Measurements from ENCODE around the gene PTPRN2. TPM values are rescaled to one million over a fixed set of nuclear protein-coding genes. Genes with fewer than 3 reads are reported as not detected.
"Not testable (repeated sequence)": the region's sequence is repeated elsewhere in the genome, so short reads cannot be mapped to it uniquely, and the experiment has no call there.

PTPRN2 gene
- total and polyA plus RNA-seq, 2 donors = 1.7 to 1.9 TPM

DNA sequence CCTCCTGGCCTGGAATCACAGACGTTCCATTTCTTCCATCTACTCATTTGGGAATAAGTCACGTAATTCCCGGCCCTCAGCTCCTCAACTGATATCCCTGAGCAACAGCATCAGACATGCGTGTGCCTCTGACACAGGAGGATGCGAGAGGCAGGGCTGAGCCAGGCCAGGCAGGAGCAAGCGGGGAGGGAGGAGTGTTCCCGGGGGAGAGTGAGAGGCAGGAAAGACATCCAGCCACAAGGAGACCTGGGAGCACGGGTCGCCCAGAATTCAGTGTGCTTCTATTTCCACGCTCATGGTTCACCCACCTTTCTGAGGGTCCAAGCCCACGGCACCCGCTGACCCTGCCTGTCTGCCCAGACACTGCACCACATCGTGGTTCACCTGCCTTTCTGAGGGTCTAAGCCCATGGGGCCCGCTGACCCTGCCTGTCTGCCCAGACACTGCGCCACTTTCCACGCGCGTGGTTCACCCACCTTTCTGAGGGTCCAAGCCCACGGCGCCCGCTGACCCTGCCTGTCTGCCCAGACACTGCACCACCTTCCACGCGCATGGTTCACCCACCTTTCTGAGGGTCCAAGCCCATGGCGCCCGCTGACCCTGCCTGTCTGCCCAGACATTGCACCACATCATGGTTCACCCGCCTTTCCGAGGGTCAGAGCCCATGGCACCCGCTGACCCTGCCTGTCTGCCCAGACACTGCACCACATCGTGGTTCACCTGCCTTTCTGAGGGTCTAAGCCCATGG is 293.0 kb downstream of the PTPRN2 start:
- not testable (repeated sequence) for H3K4me3 ChIP-seq (ENCODE audit: low read length in 2 of 2); H3K36me3 ChIP-seq (ENCODE audit: control insufficient read depth in 2 of 2, insufficient read depth in 2 of 2, low read length in 1 of 2); H3K4me1 ChIP-seq (ENCODE audit: control insufficient read depth in 2 of 2, insufficient read depth in 2 of 2, low read length in 2 of 2); DNase-seq (ENCODE audit: low read depth in 6 of 9, low spot score in 9 of 9); H3K27ac ChIP-seq (ENCODE audit: low read depth in 1 of 2, low read length in 1 of 2); H3K27me3 ChIP-seq (ENCODE audit: control insufficient read depth in 2 of 2, insufficient read depth in 1 of 2, low read length in 1 of 2)
- peaks cover 4 to 25% of the 10 kb centered on the region in 2 donors for H3K9me3 ChIP-seq (ENCODE audit: control insufficient read depth in 2 of 2, insufficient read depth in 1 of 2, low read length in 1 of 2)
- WGBS = 97% methylated on average over 28 of the region's 29 CpGs

DNA sequence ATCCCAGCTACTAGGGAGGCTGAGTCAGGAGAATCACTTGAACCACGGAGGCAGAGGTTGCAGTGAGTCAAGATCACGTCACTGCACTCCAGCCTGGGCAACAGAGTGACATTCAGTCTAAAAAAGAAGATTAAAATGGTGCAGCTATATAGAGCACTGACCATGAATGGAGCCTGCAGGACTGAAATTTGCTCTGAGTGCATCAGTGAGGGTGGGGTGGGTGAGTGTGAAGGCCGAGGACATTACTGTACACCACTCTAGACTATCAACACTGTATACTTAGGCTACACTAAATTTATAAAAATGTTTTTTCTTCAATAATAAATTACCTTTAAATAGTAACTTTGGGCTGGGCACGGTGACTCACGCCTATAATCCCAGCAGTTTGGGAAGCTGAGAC is 294.7 kb downstream of the PTPRN2 start:
- Histone ChIP-seq H3K9me3 (ENCODE audit: control insufficient read depth in 2 of 2, insufficient read depth in 1 of 2, low read length in 1 of 2) (peaks cover 4 to 23% of the 10 kb centered on the region in 2 donors), H3K4me1 (ENCODE audit: control insufficient read depth in 2 of 2, insufficient read depth in 2 of 2, low read length in 2 of 2) (no peaks in the 10 kb centered on the region), H3K27me3 (ENCODE audit: control insufficient read depth in 2 of 2, insufficient read depth in 1 of 2, low read length in 1 of 2) (no peaks in the 10 kb centered on the region), H3K4me3 (ENCODE audit: low read length in 2 of 2) (no peak overlapping the region), H3K36me3 (ENCODE audit: control insufficient read depth in 2 of 2, insufficient read depth in 2 of 2, low read length in 1 of 2) (no peaks in the 10 kb centered on the region), H3K27ac (ENCODE audit: low read depth in 1 of 2, low read length in 1 of 2) (no peak overlapping the region)
- WGBS = 89% methylated on average over 5 of the region's 5 CpGs
- no peak for DNase-seq (ENCODE audit: low read depth in 6 of 9, low spot score in 9 of 9)

DNA sequence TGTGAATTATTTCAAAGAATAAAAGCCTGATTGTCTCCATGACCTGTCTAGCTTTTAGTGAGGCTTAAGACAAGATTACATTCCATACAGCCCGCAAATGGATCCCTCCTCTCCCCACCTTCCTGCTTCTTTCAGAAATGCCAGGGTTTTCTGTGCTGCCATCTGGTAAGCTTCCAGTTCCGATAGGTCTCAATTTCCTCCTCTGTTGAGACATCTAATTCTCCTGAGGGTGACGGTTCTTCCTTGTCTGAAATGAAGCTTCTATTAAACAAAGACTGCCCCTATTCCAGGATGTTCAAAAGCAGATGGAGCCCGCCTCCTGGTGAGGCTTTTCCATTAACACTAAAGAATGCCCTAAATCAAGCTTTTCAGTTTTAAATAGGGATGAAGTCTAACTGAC is 295.6 kb downstream of the PTPRN2 start:
- Histone ChIP-seq H3K36me3 (ENCODE audit: control insufficient read depth in 2 of 2, insufficient read depth in 2 of 2, low read length in 1 of 2) (no peaks in the 10 kb centered on the region), H3K27ac (ENCODE audit: low read depth in 1 of 2, low read length in 1 of 2) (no peak overlapping the region), H3K4me3 (ENCODE audit: low read length in 2 of 2) (no peak overlapping the region), H3K4me1 (ENCODE audit: control insufficient read depth in 2 of 2, insufficient read depth in 2 of 2, low read length in 2 of 2) (no peaks in the 10 kb centered on the region), H3K9me3 (ENCODE audit: control insufficient read depth in 2 of 2, insufficient read depth in 1 of 2, low read length in 1 of 2) (peaks cover 3 to 23% of the 10 kb centered on the region in 2 donors), H3K27me3 (ENCODE audit: control insufficient read depth in 2 of 2, insufficient read depth in 1 of 2, low read length in 1 of 2) (no peaks in the 10 kb centered on the region)
- no peak for DNase-seq (ENCODE audit: low read depth in 6 of 9, low spot score in 9 of 9)
- 73% methylated on average over 4 of the region's 4 CpGs for WGBS

DNA sequence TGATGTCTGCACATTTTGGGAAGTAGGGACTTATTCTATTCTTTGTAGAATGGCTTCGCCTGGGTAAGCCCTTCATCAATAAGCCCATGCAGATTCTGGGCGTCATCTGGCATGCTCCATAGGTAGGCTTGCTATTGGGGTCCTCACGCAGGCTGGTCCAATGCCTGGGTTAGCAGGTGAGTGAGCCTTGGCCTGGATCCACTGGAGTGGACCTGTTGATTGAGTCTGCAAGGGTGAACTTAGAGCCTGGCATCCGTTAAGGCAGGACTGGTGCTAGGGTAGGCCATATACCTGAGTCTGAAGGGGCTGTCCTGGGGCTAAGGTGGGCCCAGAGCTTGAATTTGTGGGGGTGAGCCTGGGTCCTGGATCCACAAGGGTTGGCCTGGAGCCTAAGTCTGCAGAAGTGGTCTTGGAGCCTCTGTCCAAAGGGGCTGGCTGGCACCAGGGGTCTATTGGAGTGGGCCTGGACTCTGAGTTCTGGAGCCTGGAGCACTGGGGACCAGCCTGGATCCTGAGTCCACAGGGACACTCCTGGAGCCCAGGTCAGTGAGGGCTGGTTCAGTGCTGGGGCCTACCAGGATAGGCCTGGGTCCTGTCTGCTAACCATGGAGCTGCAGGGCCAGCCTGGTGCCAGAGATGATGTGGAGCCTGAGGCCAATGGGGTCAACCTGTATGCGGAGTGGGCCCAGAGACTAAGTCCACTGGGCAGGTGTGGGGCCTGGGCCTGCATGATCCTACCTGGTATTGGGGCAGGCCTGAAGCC is 297.7 kb downstream of the PTPRN2 start:
- 95% methylated on average over 5 of the region's 5 CpGs for WGBS
- no peaks in the 10 kb centered on the region for H3K4me1 ChIP-seq (ENCODE audit: control insufficient read depth in 2 of 2, insufficient read depth in 2 of 2, low read length in 2 of 2)
- H3K4me3 ChIP-seq (ENCODE audit: low read length in 2 of 2) = no peak overlapping the region
- no peak for DNase-seq (ENCODE audit: low read depth in 6 of 9, low spot score in 9 of 9)
- H3K36me3 ChIP-seq (ENCODE audit: control insufficient read depth in 2 of 2, insufficient read depth in 2 of 2, low read length in 1 of 2) = no peaks in the 10 kb centered on the region
- peaks cover 2 to 13% of the 10 kb centered on the region in 2 donors for H3K9me3 ChIP-seq (ENCODE audit: control insufficient read depth in 2 of 2, insufficient read depth in 1 of 2, low read length in 1 of 2)
- H3K27ac ChIP-seq (ENCODE audit: low read depth in 1 of 2, low read length in 1 of 2) = no peak overlapping the region
- no peaks in the 10 kb centered on the region for H3K27me3 ChIP-seq (ENCODE audit: control insufficient read depth in 2 of 2, insufficient read depth in 1 of 2, low read length in 1 of 2)

DNA sequence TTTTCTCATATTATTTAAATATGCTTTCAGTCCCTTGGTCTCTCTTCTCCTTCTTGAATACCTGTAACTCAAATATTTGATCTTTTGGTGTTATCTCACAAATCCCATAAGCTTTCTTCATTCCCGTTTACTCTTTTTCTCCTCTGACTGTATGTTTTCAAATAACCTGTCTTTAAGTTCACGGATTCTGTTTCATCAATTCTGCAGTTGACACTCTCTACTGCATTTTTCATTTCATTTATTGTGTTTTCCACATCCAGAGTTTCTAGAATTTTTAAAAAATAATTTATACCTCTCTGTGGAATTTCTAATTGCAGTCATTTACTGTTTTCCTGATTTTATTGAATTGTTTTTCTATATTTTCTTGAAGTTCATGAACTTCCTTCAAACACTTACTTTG is 298.4 kb downstream of the PTPRN2 start:
- no peak for DNase-seq (ENCODE audit: low read depth in 6 of 9, low spot score in 9 of 9)
- Histone ChIP-seq H3K27me3 (ENCODE audit: control insufficient read depth in 2 of 2, insufficient read depth in 1 of 2, low read length in 1 of 2) (no peaks in the 10 kb centered on the region), H3K4me1 (ENCODE audit: control insufficient read depth in 2 of 2, insufficient read depth in 2 of 2, low read length in 2 of 2) (no peaks in the 10 kb centered on the region), H3K27ac (ENCODE audit: low read depth in 1 of 2, low read length in 1 of 2) (no peak overlapping the region), H3K9me3 (ENCODE audit: control insufficient read depth in 2 of 2, insufficient read depth in 1 of 2, low read length in 1 of 2) (peaks cover 2 to 20% of the 10 kb centered on the region in 2 donors), H3K4me3 (ENCODE audit: low read length in 2 of 2) (no peak overlapping the region), H3K36me3 (ENCODE audit: control insufficient read depth in 2 of 2, insufficient read depth in 2 of 2, low read length in 1 of 2) (no peaks in the 10 kb centered on the region)
- 97% methylated on average over 2 of the region's 2 CpGs for WGBS

DNA sequence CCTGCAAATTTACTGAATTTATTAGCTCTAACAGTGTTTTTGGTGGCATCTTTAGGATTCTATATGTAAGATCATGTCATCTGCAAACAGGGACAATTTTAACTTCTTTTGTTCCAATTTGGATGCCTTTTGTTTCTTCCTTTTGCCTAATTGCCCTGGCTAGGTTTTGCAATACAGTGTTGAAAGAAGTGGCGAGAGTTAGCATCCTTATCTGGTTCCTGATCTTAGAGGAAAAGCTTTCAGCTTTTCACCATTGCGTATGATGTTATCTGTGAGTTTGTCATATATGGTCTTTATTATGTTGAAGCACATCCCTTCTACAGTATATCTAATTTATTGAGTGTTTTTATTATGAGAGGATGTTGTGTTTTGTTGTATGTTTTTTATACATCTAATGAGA is 301.4 kb downstream of the PTPRN2 start:
- H3K36me3 ChIP-seq (ENCODE audit: control insufficient read depth in 2 of 2, insufficient read depth in 2 of 2, low read length in 1 of 2) = no peaks in the 10 kb centered on the region
- H3K27ac ChIP-seq (ENCODE audit: low read depth in 1 of 2, low read length in 1 of 2) = no peak overlapping the region
- WGBS = 79% methylated on average over 2 of the region's 2 CpGs
- no peaks in the 10 kb centered on the region for H3K4me1 ChIP-seq (ENCODE audit: control insufficient read depth in 2 of 2, insufficient read depth in 2 of 2, low read length in 2 of 2)
- no peak overlapping the region for H3K4me3 ChIP-seq (ENCODE audit: low read length in 2 of 2)
- peaks cover 2 to 24% of the 10 kb centered on the region in 2 donors for H3K9me3 ChIP-seq (ENCODE audit: control insufficient read depth in 2 of 2, insufficient read depth in 1 of 2, low read length in 1 of 2)
- no peaks in the 10 kb centered on the region for H3K27me3 ChIP-seq (ENCODE audit: control insufficient read depth in 2 of 2, insufficient read depth in 1 of 2, low read length in 1 of 2)
- DNase-seq (ENCODE audit: low read depth in 6 of 9, low spot score in 9 of 9) = no peak

DNA sequence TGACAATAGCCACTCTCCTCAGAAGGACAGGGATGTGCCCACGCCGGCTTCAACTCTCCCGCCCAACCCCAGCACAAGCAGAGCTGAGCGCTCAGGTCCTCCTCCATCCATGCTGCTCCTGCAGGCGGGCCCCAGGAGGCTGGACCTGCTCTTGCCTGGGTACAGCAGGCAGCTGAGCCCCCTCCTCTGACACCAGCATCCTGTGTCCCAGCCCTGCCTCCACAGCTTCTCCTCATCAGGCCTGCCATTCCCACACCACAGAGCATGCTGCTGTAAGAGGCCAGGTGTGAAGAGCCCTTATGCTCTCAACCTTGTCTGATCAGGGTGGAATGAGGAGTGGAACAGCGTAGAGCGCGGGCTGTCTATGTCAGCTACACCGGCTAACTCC is 302.2 kb downstream of the PTPRN2 start:
- no peaks in the 10 kb centered on the region for H3K4me1 ChIP-seq (ENCODE audit: control insufficient read depth in 2 of 2, insufficient read depth in 2 of 2, low read length in 2 of 2)
- H3K36me3 ChIP-seq (ENCODE audit: control insufficient read depth in 2 of 2, insufficient read depth in 2 of 2, low read length in 1 of 2) = no peaks in the 10 kb centered on the region
- H3K4me3 ChIP-seq (ENCODE audit: low read length in 2 of 2) = no peak overlapping the region
- H3K27ac ChIP-seq (ENCODE audit: low read depth in 1 of 2, low read length in 1 of 2) = no peak overlapping the region
- peaks cover 2 to 21% of the 10 kb centered on the region in 2 donors for H3K9me3 ChIP-seq (ENCODE audit: control insufficient read depth in 2 of 2, insufficient read depth in 1 of 2, low read length in 1 of 2)
- DNase-seq (ENCODE audit: low read depth in 6 of 9, low spot score in 9 of 9) = no peak
- H3K27me3 ChIP-seq (ENCODE audit: control insufficient read depth in 2 of 2, insufficient read depth in 1 of 2, low read length in 1 of 2) = no peaks in the 10 kb centered on the region
- WGBS = 94% methylated on average over 9 of the region's 9 CpGs

DNA sequence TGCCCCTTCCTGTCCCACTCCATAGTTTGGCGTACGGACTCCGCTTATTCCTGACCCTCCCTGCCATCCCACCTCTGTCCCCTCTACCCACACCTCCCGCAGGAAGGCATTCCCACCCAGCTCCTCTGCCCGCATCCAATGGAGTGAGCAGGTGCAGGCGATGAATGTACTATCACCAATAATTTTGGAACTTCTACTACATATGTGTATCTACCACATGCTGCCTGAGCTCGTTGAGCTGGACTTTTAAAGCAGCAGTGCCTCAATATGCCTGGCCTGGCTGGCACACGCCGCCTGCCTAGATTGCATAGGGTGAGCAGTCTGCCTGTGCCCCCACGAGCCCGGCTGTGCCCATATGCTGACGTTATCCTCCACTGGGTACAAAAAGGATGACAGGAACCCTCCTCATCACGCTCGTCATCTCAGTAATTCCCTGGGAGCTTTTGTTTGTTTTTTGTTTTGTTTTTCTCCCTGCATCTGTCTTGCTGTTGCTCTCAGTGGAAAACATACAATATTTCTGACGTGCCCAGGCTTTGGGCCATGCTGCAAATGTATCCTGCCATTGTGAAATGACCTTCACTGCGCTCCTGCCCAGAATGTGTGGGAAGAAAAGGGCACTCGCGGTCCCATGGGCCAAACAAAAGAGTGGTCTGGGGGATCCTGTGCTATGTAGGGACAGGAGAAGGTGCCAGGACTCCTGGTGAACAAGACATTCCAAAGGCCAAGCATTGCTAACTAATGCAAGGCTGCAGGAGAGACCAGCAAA is 302.8 kb downstream of the PTPRN2 start:
- H3K4me1 ChIP-seq (ENCODE audit: control insufficient read depth in 2 of 2, insufficient read depth in 2 of 2, low read length in 2 of 2) = no peaks in the 10 kb centered on the region
- no peaks in the 10 kb centered on the region for H3K27me3 ChIP-seq (ENCODE audit: control insufficient read depth in 2 of 2, insufficient read depth in 1 of 2, low read length in 1 of 2)
- no peaks in the 10 kb centered on the region for H3K36me3 ChIP-seq (ENCODE audit: control insufficient read depth in 2 of 2, insufficient read depth in 2 of 2, low read length in 1 of 2)
- no peak for DNase-seq (ENCODE audit: low read depth in 6 of 9, low spot score in 9 of 9)
- no peak overlapping the region for H3K4me3 ChIP-seq (ENCODE audit: low read length in 2 of 2)
- WGBS = 88% methylated on average over 18 of the region's 18 CpGs
- H3K9me3 ChIP-seq (ENCODE audit: control insufficient read depth in 2 of 2, insufficient read depth in 1 of 2, low read length in 1 of 2) = peaks cover 1 to 16% of the 10 kb centered on the region in 2 donors
- no peak overlapping the region for H3K27ac ChIP-seq (ENCODE audit: low read depth in 1 of 2, low read length in 1 of 2)

DNA sequence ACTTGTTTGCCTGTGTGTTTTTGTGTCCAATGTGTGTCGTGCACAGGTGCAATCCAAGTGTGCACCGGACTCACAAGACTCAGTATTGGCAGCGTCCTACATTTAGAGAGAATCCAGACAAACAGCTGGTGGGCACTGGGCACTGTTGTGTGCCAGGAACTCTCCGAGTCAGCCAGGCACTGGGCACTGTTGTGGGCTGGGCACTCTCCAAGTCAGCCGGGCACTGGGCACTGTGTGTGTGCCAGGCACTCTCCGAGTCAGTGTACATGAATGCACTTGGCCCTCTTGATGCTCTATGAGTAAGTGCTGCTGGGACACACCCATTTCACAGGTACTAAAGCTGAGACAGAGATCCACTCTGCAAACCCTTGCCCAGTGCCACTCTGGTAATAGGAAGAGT is 303.5 kb downstream of the PTPRN2 start:
- Histone ChIP-seq H3K4me1 (ENCODE audit: control insufficient read depth in 2 of 2, insufficient read depth in 2 of 2, low read length in 2 of 2) (no peaks in the 10 kb centered on the region), H3K9me3 (ENCODE audit: control insufficient read depth in 2 of 2, insufficient read depth in 1 of 2, low read length in 1 of 2) (peaks cover 0 to 18% of the 10 kb centered on the region in 2 donors), H3K36me3 (ENCODE audit: control insufficient read depth in 2 of 2, insufficient read depth in 2 of 2, low read length in 1 of 2) (no peaks in the 10 kb centered on the region), H3K27ac (ENCODE audit: low read depth in 1 of 2, low read length in 1 of 2) (no peak overlapping the region), H3K4me3 (ENCODE audit: low read length in 2 of 2) (no peak overlapping the region), H3K27me3 (ENCODE audit: control insufficient read depth in 2 of 2, insufficient read depth in 1 of 2, low read length in 1 of 2) (no peaks in the 10 kb centered on the region)
- no peak for DNase-seq (ENCODE audit: low read depth in 6 of 9, low spot score in 9 of 9)
- WGBS = 93% methylated on average over 6 of the region's 6 CpGs

Data from thymus (tissue), 11 donors.